Heart right ventricle (tissue), 16 donors: ENCODE measurements around the gene MYZAP. TPM values are rescaled to one million over a fixed set of nuclear protein-coding genes. Genes with fewer than 3 reads are reported as not detected.

Experiments used
- ATAC-seq, 8 donors: fragments of 200-7000 bp; cut with Tn5 transposase; one replicate each; pipeline ENCODE4 v1.9.1; 2020; ENCODE audit warnings: mild to moderate bottlenecking in 8 of 8, moderate library complexity in 8 of 8, moderate number of reproducible peaks in 1 of 8
- DNase-seq, 2 donors: peaks; one replicate each; pipeline ENCODE4 v3.0.0-alpha.2; 2020
- H3K27ac ChIP-seq, 10 donors: fragments of 200-600 bp; sonication (generic) in 2 of 10; one replicate each; pipeline versions ENCODE4 v1.5.0 to v1.8.0; 2020 to 2022; ENCODE audit warnings: mild to moderate bottlenecking in 3 of 10
- H3K27me3 ChIP-seq, 7 donors: fragments of 200-600 bp; one replicate each; pipeline ENCODE4 v1.8.0; 2021 to 2022; ENCODE audit warnings: mild to moderate bottlenecking in 2 of 7
- H3K36me3 ChIP-seq, 9 donors: fragments of 200-600 bp; sonication (generic) in 1 of 9; one replicate each; pipeline versions ENCODE4 v1.5.0 to v1.8.0; 2020 to 2022; ENCODE audit warnings: mild to moderate bottlenecking in 2 of 9
- H3K4me1 ChIP-seq, 9 donors: fragments of 200-600 bp; sonication (generic) in 1 of 9; one replicate each; pipeline versions ENCODE4 v1.5.0 to v1.8.0; 2020 to 2022; ENCODE audit warnings: mild to moderate bottlenecking in 4 of 9
- H3K4me3 ChIP-seq, 10 donors: fragments of 200-600 bp; sonication (generic) in 2 of 10; one replicate each; pipeline versions ENCODE4 v1.5.0 to v1.8.0; 2020 to 2022; ENCODE audit warnings: mild to moderate bottlenecking in 7 of 10, moderate library complexity in 2 of 10
- H3K9me3 ChIP-seq, 11 donors: fragments of 200-600 bp in 10 of 11; sonication (generic) in 2 of 11; one replicate each; pipeline versions ENCODE4 v1.5.0 to v1.8.0; 2013 to 2022; ENCODE audit warnings: mild to moderate bottlenecking in 2 of 11, control low read depth in 1 of 11, moderate library complexity in 1 of 11
- WGBS, 2 donors: extraction: QIAGEN DNeasy Blood & Tissue Kit; methylation state at CpG; one replicate each; pipeline ENCODE4 v1.1.7; 2013; ENCODE audit warnings: inconsistent platforms in 1 of 2; 5-methylcytosine and 5-hydroxymethylcytosine counted together
- intact Hi-C, 10 donors: fragments of 100-400 bp; cut with DNase I; formaldehyde crosslinking; loops; one replicate each; pipeline versions ENCODE4 v1.11.1 to v1.14.2; 2022
- polyA plus RNA-seq, 2 donors: library from polyadenylated mRNA; stranded (reverse); fragments of 200-250 nt; gene quantifications; one replicate each; pipeline ENCODE4 v1.2.3, GENCODE V29; 2013
- total RNA-seq, 10 donors: library from RNA; stranded (reverse); fragmentation: NEBNext Ultra II Directional in 3 of 10; extraction: Animal tissue kit (Norgen Biotek cat#: 25700) in 3 of 10; gene quantifications; one replicate each; pipeline versions ENCODE4 v1.2.1 to v1.2.4, GENCODE V29; 2021 to 2023
- TF ChIP-seq, protein P1 (sequence below), 9 donors: fragments of 200-600 bp; sonication (generic) in 2 of 9; IDR thresholded peaks; one replicate each; pipeline versions ENCODE4 v1.5.0 to v1.8.0; 2021 to 2022; ENCODE audit warnings: antibody characterized with exemption in 9 of 9, mild to moderate bottlenecking in 5 of 9, moderate library complexity in 1 of 9
- donor health status: Arrhythmogenic right ventricular cardiomyopathy.
- donor health status: ischemic (EF 13 %, LVEDD 7.1; RV severe dilation, severe dysfunction).
- donor health status: healthy with polysubstance abuse.
- donor health status: DM: no; HTN: yes; CAD: no.
- donor health status: DM: no; HTN: no; CAD: no.
- donor health status: ischemic (EF 25% LVEDD 6.9; RV normal size, moderate dysfunction).
- donor health status: ischemic (EF 25% LVEDD 5.7; RV mildly dilated, moderate dysfunction).
- donor health status: healthy.
- donor health status: DM: yes; HTN: yes; CAD: no.
- donor health status: Ischemic cardiomyopathy.
- donor health status: ischemic (EF 35%, LVEDD 5.7; RV mildly dilated, moderate dysfunction).
- donor health status: nonischemic (EF 11% LVEDD 7.7; RV severe dilation, severe dysfunction).
- donor health status: DM: yes; HTN: yes; CAD: no.
- donor health status: PGD.
- donor health status: ischemic (EF 29% LVEDD 5.4; RV normal size, mild dysfunction).
- donor health status: nonischemic (EF 23%, LVEDD 6.1; RV moderate dilation, normal function).

The MYZAP gene
- total and polyA plus RNA-seq, 12 donors, result 197 to 1,280 (median 880) TPM

DNA sequence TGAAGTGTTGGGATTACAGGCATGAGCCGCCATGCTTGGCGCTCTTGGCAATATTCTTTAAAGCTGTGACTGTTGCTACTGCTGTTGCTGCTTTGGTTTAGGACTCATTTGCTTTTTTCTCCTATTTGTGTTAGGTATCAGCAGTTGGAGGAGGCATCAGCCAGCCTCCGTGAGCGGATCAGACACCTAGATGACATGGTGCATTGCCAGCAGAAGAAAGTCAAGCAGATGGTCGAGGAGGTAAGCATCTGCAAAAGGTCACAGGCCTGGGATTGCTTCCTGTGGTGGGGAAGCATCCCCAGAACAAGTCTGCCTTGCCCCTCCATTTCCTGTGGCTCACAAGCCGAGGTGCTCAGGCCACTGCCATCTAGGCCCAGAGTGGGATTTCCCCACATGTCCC is 47.6 kb downstream of the MYZAP start:
- peak overlapping the region in 5 of 10 donors; percentile 6 to 87 (median 31) for H3K27ac ChIP-seq
- 78 to 80% methylated on average over 6 of the region's 6 CpGs for WGBS, 2 donors
- peaks cover 4 to 46% (median 26%) of the 10 kb centered on the region in 9 donors for H3K4me1 ChIP-seq
- no peaks in the 10 kb centered on the region for H3K27me3 ChIP-seq
- no peak for ATAC-seq
- H3K36me3 ChIP-seq, result peaks cover 0 to 86% (median 32%) of the 10 kb centered on the region in 9 donors
- H3K9me3 ChIP-seq, result no peaks in the 10 kb centered on the region
- no peak for DNase-seq
- H3K4me3 ChIP-seq, result no peak overlapping the region
- TF ChIP-seq, protein P1, sequence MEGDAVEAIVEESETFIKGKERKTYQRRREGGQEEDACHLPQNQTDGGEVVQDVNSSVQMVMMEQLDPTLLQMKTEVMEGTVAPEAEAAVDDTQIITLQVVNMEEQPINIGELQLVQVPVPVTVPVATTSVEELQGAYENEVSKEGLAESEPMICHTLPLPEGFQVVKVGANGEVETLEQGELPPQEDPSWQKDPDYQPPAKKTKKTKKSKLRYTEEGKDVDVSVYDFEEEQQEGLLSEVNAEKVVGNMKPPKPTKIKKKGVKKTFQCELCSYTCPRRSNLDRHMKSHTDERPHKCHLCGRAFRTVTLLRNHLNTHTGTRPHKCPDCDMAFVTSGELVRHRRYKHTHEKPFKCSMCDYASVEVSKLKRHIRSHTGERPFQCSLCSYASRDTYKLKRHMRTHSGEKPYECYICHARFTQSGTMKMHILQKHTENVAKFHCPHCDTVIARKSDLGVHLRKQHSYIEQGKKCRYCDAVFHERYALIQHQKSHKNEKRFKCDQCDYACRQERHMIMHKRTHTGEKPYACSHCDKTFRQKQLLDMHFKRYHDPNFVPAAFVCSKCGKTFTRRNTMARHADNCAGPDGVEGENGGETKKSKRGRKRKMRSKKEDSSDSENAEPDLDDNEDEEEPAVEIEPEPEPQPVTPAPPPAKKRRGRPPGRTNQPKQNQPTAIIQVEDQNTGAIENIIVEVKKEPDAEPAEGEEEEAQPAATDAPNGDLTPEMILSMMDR (IDR thresholded peaks at IDR 0.05), result no peak
- intact Hi-C loops, result loop anchor here in 4 of 10 donors (5.0 to 10.0 kb wide), 3 partner anchors 42 to 77 kb away; no protein-coding TSS in a partner anchor

DNA sequence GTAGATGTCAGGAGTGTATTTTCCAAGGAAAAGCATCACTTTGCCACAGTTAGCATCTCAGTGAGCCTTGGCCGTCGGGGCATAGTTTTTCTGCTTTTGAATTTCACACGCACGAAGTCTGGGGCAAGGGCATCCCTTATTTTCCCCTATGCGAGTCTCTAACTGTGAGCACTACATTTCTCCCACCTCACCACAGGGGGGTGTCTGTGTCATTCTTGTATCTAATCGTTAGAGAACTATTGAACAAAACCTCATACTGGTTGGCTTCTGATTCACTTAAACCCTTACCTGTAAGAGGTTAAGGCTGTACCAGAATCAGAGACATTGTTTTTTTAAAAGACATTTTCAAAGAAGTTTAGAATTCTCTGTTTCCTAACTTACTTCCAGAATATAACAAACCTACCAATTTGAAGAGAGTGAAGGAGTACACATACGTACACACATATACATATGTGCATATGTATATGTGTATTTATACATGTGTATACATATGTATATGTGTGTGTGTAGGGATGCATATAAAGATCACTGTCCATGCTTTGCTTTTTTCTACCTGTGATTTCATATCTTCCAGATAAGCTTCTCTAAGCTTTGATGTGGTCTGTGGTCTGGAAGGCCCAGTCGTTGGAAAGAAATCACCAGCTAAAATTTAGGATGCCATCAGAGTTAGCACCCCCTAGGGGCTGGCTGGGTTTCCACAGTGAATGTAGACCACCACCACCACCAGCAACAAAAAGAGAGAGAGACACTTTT is 49.4 kb downstream of the MYZAP start:
- WGBS, 2 donors, result 53 to 56% methylated on average over 8 of the region's 8 CpGs
- TF ChIP-seq, protein P1 (IDR thresholded peaks at IDR 0.05), result peak in 6 of 9 donors; percentile 29 to 41 (median 36)
- no peaks in the 10 kb centered on the region for H3K9me3 ChIP-seq
- intact Hi-C loops, result no loop called here
- H3K27me3 ChIP-seq, result no peaks in the 10 kb centered on the region
- H3K36me3 ChIP-seq, result peaks cover 0 to 89% (median 32%) of the 10 kb centered on the region in 9 donors
- DNase-seq, result no peak
- ATAC-seq, result peak in 3 of 8 donors; percentile 46 to 49 (median 47)
- no peak overlapping the region for H3K4me3 ChIP-seq
- H3K27ac ChIP-seq, result peak overlapping the region in 2 of 10 donors; percentile 3 to 87
- peaks cover under 1 to 38% (median 21%) of the 10 kb centered on the region in 9 donors for H3K4me1 ChIP-seq

DNA sequence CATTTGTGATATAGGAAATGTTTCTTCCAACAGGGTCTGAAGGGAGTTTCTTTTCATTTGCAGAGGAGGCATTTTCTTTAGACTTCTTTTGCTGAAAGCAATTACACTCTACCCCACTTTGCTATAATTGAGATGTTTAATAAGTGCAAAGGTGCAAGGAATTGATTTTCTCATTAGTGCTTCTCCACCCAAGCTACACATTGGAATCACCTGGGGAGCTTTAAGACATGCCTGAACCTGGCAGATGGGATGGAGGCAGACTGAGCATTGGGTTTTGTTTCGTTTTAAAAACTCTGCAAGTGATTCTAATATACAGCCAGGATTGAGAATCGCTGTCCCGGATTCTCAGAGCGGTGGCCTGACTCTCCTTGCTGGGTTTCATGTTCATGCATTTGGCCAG is 52.1 kb downstream of the MYZAP start:
- intact Hi-C loops, result no loop called here
- Histone ChIP-seq H3K27ac (peak overlapping the region in 2 of 10 donors; percentile 13 to 86), H3K4me3 (no peak overlapping the region), H3K27me3 (no peaks in the 10 kb centered on the region), H3K36me3 (peaks cover 0 to 75% (median 15%) of the 10 kb centered on the region in 9 donors), H3K4me1 (peaks cover 0 to 45% (median 25%) of the 10 kb centered on the region in 9 donors), H3K9me3 (no peaks in the 10 kb centered on the region)
- WGBS, 2 donors, result 87 to 94% methylated on average over 4 of the region's 4 CpGs
- TF ChIP-seq, protein P1 (IDR thresholded peaks at IDR 0.05), result no peak
- ATAC-seq (no peak), DNase-seq (no peak)

DNA sequence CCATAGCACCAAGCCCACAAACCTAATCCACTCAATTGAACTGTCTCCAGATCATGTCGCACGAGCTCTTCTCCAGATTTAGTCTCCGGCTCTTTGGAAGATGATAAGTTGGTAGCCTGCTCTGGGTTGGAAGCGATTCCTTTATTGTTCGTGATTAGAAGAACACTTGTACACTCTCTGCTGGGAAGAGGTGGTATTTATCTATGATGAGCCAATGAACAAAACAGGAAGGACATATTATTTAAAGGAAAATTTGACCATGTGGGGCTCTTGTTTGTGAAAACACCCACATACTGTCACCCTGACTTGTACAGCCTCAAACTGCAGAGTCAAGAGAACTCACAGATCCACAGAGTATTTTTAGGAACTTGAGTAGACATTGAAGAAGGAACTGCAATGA is 54.4 kb downstream of the MYZAP start:
- intact Hi-C loops, result loop anchor here in 1 of 10 donors (2.0 kb wide), 1 partner anchor 85 kb away; no protein-coding TSS in a partner anchor
- DNase-seq (no peak), ATAC-seq (peak in 7 of 8 donors; percentile 15 to 78 (median 63))
- Histone ChIP-seq H3K4me3 (peak overlapping the region in 2 of 10 donors; percentile 25), H3K27me3 (no peaks in the 10 kb centered on the region), H3K36me3 (peaks cover 0 to 52% (median 0%) of the 10 kb centered on the region in 9 donors), H3K27ac (peak overlapping the region; percentile 48 to 86 (median 74)), H3K4me1 (peaks cover 0 to 68% (median 36%) of the 10 kb centered on the region in 9 donors), H3K9me3 (no peaks in the 10 kb centered on the region)
- 44 to 68% methylated on average over 5 of the region's 5 CpGs for WGBS, 2 donors
- TF ChIP-seq, protein P1 (IDR thresholded peaks at IDR 0.05), result peak in 1 of 9 donors; percentile 11
